Left cardiac atrium (tissue), 4 donors: ENCODE results near the gene MSMP. TPM values are rescaled to one million over a fixed set of nuclear protein-coding genes. Genes with fewer than 3 reads are reported as not detected.

Source experiments
- ATAC-seq, 2 donors: fragments of 200-7000 bp; cut with Tn5 transposase; one replicate each; pipeline ENCODE4 v1.9.1; 2020; ENCODE audit warnings: mild to moderate bottlenecking in 2 of 2, moderate library complexity in 2 of 2
- DNase-seq: peaks from one replicate; pipeline ENCODE4 v3.0.0-alpha.2; 2020
- intact Hi-C, 2 donors: fragments of 100-400 bp; cut with DNase I; formaldehyde crosslinking; loops; one replicate each; pipeline versions ENCODE4 v1.14.1 to v1.15.1; 2022 to 2023
- long read RNA-seq: library from polyadenylated mRNA; unstranded; transcript quantifications from one replicate; pipeline ENCODE4 v2.0.0, GENCODE V29; 2021
- total RNA-seq, 2 donors: library from RNA; stranded (reverse); fragmentation: NEBNext Ultra II Directional; extraction: Animal tissue kit (Norgen Biotek cat#: 25700); gene quantifications; one replicate each; pipeline ENCODE4 v1.2.1, GENCODE V29; 2021
- donor health status: DM: no; HTN: yes; CAD: no.
- donor health status: DM: no; HTN: yes; CAD: no; lungs with severe emphysema.
- donor health status: DM: yes; HTN: yes; CAD: no.
- donor health status: Dilated cardiomyopathy.

The MSMP gene
- total RNA-seq: not detected
- long read RNA-seq: 0 reads

GRCh38 chr9:35754264-35754663 is at the start of gene MSMP:
Gene MSMP (minus strand): TSS chr9:35754276. CDS start chr9:35754129, 147 bp downstream.
- ATAC-seq: no peak
- no peak for DNase-seq
- intact Hi-C loops: no loop called here

- no peak for ATAC-seq
- intact Hi-C loops: no loop called here
- DNase-seq: no peak
Measured at GRCh38 chr9:35801328-35802128, 47.5 kb upstream of the MSMP start.

GRCh38 chr9:35800530-35800929 is 46.5 kb upstream of the MSMP start:
- intact Hi-C loops: no loop called here
- DNase-seq (no peak), ATAC-seq (no peak)

DNA sequence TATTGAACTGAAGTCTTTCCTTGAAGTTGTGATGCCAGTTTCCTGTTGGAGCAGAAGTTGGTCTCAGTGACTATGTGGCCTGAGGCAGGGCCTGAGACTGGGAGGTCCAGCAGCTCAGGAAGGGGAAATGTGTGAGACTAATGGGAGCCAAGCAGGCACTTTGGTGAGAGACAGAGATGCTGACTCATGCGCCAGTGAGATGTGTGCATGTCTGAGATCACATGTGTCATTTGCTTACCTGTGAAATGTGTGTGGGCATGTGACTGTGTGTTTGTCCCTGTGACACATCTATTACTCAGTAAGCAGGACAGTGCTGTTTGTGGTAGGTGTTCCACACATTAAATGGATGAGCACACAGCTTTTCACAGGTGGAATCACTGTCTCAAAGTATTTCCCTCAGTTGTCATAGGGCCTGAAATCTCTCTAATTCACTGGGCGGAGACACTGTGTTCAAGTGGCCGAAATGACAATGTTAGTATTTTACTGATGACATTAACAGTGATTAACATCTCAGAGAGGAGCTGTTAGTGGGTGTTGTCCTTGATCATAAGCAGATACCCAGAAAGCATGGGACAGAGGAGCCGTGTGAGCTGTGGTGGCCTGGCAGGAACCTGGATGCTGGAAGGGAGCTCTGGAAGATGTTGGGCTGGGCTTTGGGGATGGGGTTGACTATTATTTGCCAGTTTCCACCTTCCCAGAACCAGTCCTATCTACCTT is 44.7 kb upstream of the MSMP start:
- DNase-seq (no peak), ATAC-seq (no peak)
- intact Hi-C loops: loop anchor here in 1 of 2 donors (10.0 kb wide), 1 partner anchor 86 kb away; no protein-coding TSS in a partner anchor

- intact Hi-C loops: loop anchor here in 1 of 2 donors (10.0 kb wide), 1 partner anchor 87 kb away; no protein-coding TSS in a partner anchor
Measured at GRCh38 chr9:35797311-35798109, 43.4 kb upstream of the MSMP start.

DNA sequence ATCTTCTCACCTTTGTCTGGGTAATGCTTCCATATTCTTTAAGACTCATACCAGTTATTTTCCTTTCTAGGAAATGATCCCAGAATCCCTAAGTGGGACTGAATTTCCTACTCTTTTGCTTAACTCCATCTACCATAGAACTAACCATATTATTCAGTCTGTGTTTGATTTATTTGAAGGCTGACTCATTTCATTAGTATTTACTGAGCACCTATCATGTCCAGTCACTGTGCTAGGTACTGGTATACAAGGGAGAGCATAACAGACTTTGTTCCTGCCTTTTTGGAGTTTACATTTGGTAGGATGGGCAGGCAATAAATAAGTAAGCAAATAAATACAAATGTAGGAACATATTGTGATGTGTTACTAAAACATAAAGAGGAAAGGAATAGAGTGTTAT is 41.6 kb upstream of the MSMP start:
- ATAC-seq: no peak
- intact Hi-C loops: loop anchor here in 1 of 2 donors (10.0 kb wide), 1 partner anchor 89 kb away; no protein-coding TSS in a partner anchor
- no peak for DNase-seq

More at GRCh38 chr9:35797311-35798109, 43.4 kb upstream of the MSMP start:
- ATAC-seq (no peak), DNase-seq (no peak)

DNA sequence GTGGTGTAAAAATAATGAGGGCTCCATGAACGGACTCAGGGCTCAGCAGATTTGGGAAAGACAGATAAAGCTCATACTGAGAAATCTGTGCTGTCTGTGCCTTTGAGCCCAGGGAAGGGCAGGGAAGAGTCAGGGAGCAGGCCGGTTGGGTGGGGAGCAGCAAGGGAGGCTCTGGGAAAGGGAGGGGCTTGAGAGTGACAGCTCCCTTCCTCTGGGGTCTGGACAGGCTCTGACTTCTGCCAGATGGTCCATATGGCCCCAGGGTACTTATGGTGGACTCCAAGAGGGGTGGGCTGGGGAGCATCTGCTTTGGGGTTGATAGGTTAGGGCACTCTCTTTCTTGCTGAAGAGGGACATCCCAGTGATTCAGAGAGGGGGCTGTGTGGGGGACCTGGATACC is 39.4 kb upstream of the MSMP start:
- DNase-seq: no peak
- intact Hi-C loops: loop anchor here (5.0 to 10.0 kb wide), 2 partner anchors 34 to 91 kb away; partner anchors contain the start of genes FAM221B (in 1 of the 2) and TMEM8B (in 1 of the 2)
- ATAC-seq: no peak

DNA sequence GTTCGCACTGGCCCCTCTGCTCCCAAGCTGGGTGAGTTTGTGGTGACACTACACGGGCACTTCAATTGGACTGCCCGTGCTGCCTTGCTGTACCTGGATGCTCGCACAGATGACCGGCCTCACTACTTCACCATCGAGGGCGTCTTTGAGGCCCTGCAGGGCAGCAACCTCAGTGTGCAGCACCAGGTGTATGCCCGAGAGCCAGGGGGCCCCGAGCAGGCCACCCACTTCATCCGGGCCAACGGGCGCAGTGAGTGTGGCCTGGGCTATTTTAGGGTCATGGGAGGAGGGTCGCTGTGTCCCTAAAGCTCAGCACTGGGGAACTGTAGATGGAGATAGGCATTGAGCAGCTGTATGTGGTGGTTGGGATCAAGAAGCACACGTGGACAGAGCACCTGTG is 38.8 kb upstream of the MSMP start:
- intact Hi-C loops: loop anchor here (5.0 to 10.0 kb wide), 2 partner anchors 34 to 92 kb away; partner anchors contain the start of genes FAM221B (in 1 of the 2) and TMEM8B (in 1 of the 2)

DNA sequence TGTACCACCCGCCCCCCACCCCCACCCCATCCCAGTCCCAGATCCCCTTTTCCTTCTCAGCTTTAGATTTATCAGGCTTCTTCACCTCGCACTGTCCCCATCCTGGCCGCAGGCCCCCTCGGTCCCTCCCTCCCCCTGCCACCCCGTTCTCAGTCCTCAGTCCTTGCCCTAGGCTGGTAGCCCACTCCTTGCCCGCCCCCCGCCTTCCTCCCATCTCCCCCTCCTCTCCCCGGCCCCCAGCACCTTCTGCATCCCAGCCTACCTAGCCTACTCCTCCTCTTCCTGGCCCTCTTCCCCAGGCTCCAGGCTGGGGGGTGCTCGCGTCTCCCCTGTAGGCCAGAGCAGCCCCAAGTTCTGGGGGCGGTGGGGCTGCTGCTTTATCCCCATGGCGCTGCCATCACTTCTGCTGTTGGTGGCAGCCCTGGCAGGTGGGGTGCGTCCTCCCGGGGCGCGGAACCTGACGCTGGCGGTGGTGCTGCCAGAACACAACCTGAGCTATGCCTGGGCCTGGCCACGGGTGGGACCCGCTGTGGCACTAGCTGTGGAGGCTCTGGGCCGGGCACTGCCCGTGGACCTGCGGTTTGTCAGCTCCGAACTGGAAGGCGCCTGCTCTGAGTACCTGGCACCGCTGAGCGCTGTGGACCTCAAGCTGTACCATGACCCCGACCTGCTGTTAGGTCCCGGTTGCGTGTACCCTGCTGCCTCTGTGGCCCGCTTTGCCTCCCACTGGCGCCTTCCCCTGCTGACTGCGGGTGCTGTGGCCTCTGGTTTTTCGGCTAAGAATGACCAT is 38.1 kb upstream of the MSMP start:
- intact Hi-C loops: loop anchor here (5.0 to 10.0 kb wide), 2 partner anchors 35 to 93 kb away; partner anchors contain the start of genes FAM221B (in 1 of the 2) and TMEM8B (in 1 of the 2)
- DNase-seq (no peak), ATAC-seq (peak in 1 of 2 donors; percentile 0)

More for the DNA sequence above, 38.8 kb upstream of the MSMP start:
- ATAC-seq (no peak), DNase-seq (no peak)

GRCh38 chr9:35791297-35791921 is 37.3 kb upstream of the MSMP start, which contains the start of gene NPR2:
Gene NPR2 (plus strand): TSS chr9:35791591. CDS start chr9:35792409, 818 bp downstream.
- intact Hi-C loops: loop anchor here (5.0 to 10.0 kb wide), 2 partner anchors 36 to 93 kb away; partner anchors contain the start of genes FAM221B (in 1 of the 2) and TMEM8B (in 1 of the 2)

GRCh38 chr9:35790385-35791296 is 36.6 kb upstream of the MSMP start:
- ATAC-seq: peak; percentile 88 to 91
- DNase-seq: peak; percentile 76
- intact Hi-C loops: loop anchor here (1.0 to 10.0 kb wide), 3 partner anchors 37 to 94 kb away; partner anchors contain the start of genes FAM221B (in 1 of the 2) and TMEM8B (in 1 of the 2)

More at GRCh38 chr9:35791297-35791921, 37.3 kb upstream of the MSMP start, which contains the start of gene NPR2:
- DNase-seq (peak; percentile 47), ATAC-seq (peak; percentile 77 to 80)

DNA sequence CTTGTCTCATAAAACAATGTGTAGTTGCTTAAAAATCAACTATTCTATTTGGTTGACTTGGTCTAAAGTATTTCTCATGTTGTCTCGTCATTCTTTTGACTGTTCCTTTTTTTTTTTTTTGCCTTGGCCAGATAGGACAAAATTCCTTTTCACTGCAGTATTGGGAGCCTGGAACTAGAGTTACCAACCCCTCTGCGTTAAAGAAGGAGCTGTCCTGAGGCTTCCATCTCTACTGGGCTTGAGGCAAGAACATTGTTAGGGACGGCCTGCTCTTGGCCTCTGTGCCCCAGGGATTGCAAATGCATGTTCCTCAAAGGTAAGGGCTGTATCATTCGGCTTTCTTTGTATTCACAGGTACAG is 35.9 kb upstream of the MSMP start:
- intact Hi-C loops: loop anchor here (1.0 to 10.0 kb wide), 3 partner anchors 37 to 95 kb away; partner anchors contain the start of genes FAM221B (in 1 of the 2) and TMEM8B (in 1 of the 2)
- DNase-seq (no peak), ATAC-seq (no peak)

DNA sequence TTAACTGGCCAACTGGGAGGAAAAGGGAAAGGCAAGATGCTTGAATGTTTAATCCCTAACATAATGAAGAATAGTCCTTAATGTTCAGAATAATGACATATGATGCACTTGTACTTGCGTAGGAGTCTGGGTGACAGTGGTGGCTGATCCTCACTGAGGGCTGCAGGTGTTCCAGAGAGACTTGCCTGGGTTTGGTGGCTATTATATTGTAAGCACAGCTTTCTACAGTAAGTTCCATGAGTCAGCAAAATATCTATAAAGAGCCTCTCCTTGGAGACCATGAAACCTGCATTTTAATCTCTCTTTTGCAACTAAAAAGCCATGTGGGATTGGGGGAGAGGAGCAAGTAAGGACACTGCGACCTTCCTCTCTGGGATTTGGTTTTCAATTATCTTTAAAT is 35.5 kb upstream of the MSMP start:
- no peak for ATAC-seq
- no peak for DNase-seq
- intact Hi-C loops: no loop called here

DNA sequence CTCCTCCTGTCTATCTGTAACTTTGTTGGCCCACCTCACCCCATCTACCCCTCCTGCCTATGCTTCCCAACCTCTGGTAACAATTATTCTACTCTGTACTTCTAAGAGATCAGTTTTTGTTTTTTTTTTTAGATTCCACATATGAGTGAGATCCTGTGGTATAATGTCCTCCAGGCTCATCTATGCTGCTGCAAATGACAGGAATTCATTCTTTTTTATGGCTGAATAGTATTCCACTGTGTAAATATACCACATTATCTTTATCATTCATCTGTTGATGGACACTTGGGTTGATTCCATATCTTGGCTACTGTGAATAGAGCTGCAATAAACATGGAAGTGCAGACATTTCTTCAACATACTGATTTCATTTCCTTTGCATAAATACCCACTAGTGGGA is 29.3 kb upstream of the MSMP start:
- intact Hi-C loops: no loop called here
- DNase-seq: no peak

DNA sequence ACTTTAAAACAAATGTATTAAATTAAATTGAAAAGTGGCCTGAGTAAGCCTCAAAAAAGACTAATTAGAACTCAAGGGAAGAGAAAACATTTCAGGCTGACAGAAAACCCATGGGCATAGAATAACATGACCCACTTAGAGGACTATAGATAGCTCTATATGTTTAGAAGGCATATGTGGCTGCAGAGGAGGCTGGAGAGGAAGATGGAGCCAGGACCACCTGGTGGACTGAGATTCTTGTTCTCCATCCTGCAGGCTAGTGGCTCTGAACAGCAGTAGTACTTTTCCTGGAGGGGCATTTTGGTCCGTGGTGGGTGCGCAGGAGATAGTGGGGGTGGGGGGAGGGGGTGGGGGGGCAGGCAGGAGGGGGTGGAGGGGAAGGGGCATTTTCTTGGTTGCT is 27.0 kb upstream of the MSMP start:
- DNase-seq (no peak), ATAC-seq (no peak)
- intact Hi-C loops: no loop called here

More for the DNA sequence above, 29.3 kb upstream of the MSMP start:
- ATAC-seq: no peak

- no peak for DNase-seq
- ATAC-seq: no peak
- intact Hi-C loops: no loop called here
Measured at GRCh38 chr9:35778496-35778895, 24.4 kb upstream of the MSMP start.
